GM23338 (cell line): ENCODE results near the gene CD59. TPM values are rescaled to one million over a fixed set of nuclear protein-coding genes. Genes with fewer than 3 reads are reported as not detected.

Source experiments
- ATAC-seq: fragments of 200-7000 bp; cut with Tn5 transposase; 3 replicates; pipeline ENCODE4 v1.9.1; 2020
- DNase-seq: peaks from one replicate; pipeline ENCODE4 v3.0.0-alpha.2; 2015; ENCODE audit warnings: low spot score
- H2AFZ ChIP-seq: fragments of 200-600 bp; sonication (generic); 2 replicates; pipeline ENCODE4 v1.8.0; 2016; ENCODE audit warnings: antibody characterized with exemption, mild to moderate bottlenecking, moderate library complexity
- H3F3A ChIP-seq: fragments of 200-600 bp; sonication (generic); replicated peaks from 2 replicates; pipeline ENCODE4 v1.8.0; 2017; ENCODE audit warnings: antibody characterized with exemption, mixed run types, low read depth
- H3K27ac ChIP-seq: fragments of 200-600 bp; sonication (generic); 2 replicates; pipeline ENCODE4 v1.6.1; 2016; ENCODE audit warnings: low read depth
- H3K27me3 ChIP-seq: fragments of 200-600 bp; sonication (generic); 2 replicates; pipeline ENCODE4 v1.8.0; 2016; ENCODE audit warnings: mild to moderate bottlenecking, mixed run types, moderate library complexity; ENCODE audit not compliant: insufficient read depth
- H3K36me3 ChIP-seq: fragments of 200-600 bp; sonication (generic); 2 replicates; pipeline ENCODE4 v1.8.0; 2016; ENCODE audit warnings: mild to moderate bottlenecking; ENCODE audit not compliant: insufficient read depth
- H3K4me1 ChIP-seq: fragments of 200-600 bp; sonication (generic); 2 replicates; pipeline ENCODE4 v1.8.0; 2016; ENCODE audit warnings: mild to moderate bottlenecking, moderate library complexity; ENCODE audit not compliant: insufficient read depth
- H3K4me2 ChIP-seq: fragments of 200-600 bp; sonication (generic); 2 replicates; pipeline ENCODE4 v1.7.1; 2017; ENCODE audit warnings: mixed run types
- H3K4me3 ChIP-seq: fragments of 200-600 bp; sonication (generic); 2 replicates; pipeline ENCODE4 v1.6.1; 2016; ENCODE audit warnings: mixed run types
- H3K79me2 ChIP-seq: fragments of 200-600 bp; sonication (generic); replicated peaks from 2 replicates; pipeline ENCODE4 v1.8.0; 2017; ENCODE audit warnings: mild to moderate bottlenecking; ENCODE audit not compliant: insufficient read depth
- H3K9me2 ChIP-seq: fragments of 200-600 bp; sonication (generic); 2 replicates; pipeline ENCODE4 v1.8.0; 2017; ENCODE audit not compliant: insufficient read depth
- H4K20me1 ChIP-seq: fragments of 200-600 bp; sonication (generic); replicated peaks from 2 replicates; pipeline ENCODE4 v1.8.0; 2017; ENCODE audit warnings: mild to moderate bottlenecking; ENCODE audit not compliant: insufficient read depth
- H3K27ac Mint-ChIP-seq: 2 replicates; pipeline ENCODE4 v1.8.0; 2020; ENCODE audit warnings: inconsistent platforms, mild to moderate bottlenecking, moderate library complexity, mixed read lengths
- H3K27me3 Mint-ChIP-seq: 3 replicates; pipeline ENCODE4 v1.8.0; 2022; ENCODE audit warnings: low read depth, mild to moderate bottlenecking, moderate library complexity, mixed read lengths, inconsistent platforms; ENCODE audit not compliant: insufficient read depth, poor library complexity
- H3K36me3 Mint-ChIP-seq: 3 replicates; pipeline ENCODE4 v1.8.0; 2021; ENCODE audit warnings: low read depth, mild to moderate bottlenecking, inconsistent platforms, moderate library complexity, mixed read lengths
- H3K4me1 Mint-ChIP-seq: 3 replicates; pipeline ENCODE4 v1.8.0; 2020; ENCODE audit warnings: mild to moderate bottlenecking, inconsistent platforms, mixed read lengths
- H3K4me3 Mint-ChIP-seq: 3 replicates; pipeline ENCODE4 v1.8.0; 2021; ENCODE audit warnings: moderate library complexity, mild to moderate bottlenecking, inconsistent platforms, mixed read lengths
- H3K9me3 Mint-ChIP-seq: 3 replicates; pipeline ENCODE4 v1.8.0; 2020; ENCODE audit warnings: moderate library complexity, mild to moderate bottlenecking, inconsistent platforms, mixed read lengths
- CREB1 ChIP-seq: fragments of 250-450 bp; sonication (Bioruptor Pico); IDR thresholded peaks from 2 replicates; pipeline ENCODE4 v1.5.0; 2020; ENCODE audit warnings: low read depth, mild to moderate bottlenecking, moderate library complexity
- JUNB ChIP-seq: IDR thresholded peaks from one replicate; pipeline ENCODE4 v1.6.1; 2016; ENCODE audit warnings: antibody characterized with exemption; ENCODE audit not compliant: unreplicated experiment
- NANOG ChIP-seq: IDR thresholded peaks from 2 replicates; pipeline ENCODE4 v1.6.1; 2016; ENCODE audit warnings: antibody characterized with exemption, borderline replicate concordance
- STAT1 ChIP-seq: IDR thresholded peaks from one replicate; pipeline ENCODE4 v1.6.1; 2016; ENCODE audit warnings: antibody characterized with exemption; ENCODE audit not compliant: unreplicated experiment
- ZNF114 ChIP-seq: fragments of 250-450 bp; sonication (Bioruptor Pico); IDR thresholded peaks from 2 replicates; pipeline ENCODE4 v1.5.0; 2020; ENCODE audit warnings: mild to moderate bottlenecking, moderate library complexity
- polyA plus RNA-seq: library from polyadenylated mRNA; unstranded; fragments of >200 nt; fragmentation: Nextera tagmentation; extraction: Ambion mirVana; gene quantifications from 2 replicates; pipeline ENCODE4 v1.2.1, GENCODE V29; 2016
- total RNA-seq: library from RNA; depleted of rRNA; stranded (reverse); fragments of >200 nt; shearing (Covaris generic); gene quantifications from 2 replicates; pipeline ENCODE4 v1.2.3, GENCODE V29; 2014
- TF ChIP-seq, protein P1 (sequence below): IDR thresholded peaks from 2 replicates; pipeline ENCODE4 v1.6.1; 2016; ENCODE audit warnings: antibody characterized with exemption
- TF ChIP-seq, protein P2 (sequence below), 2 experiments: fragments of 200-600 bp in 1 of 2; sonication (generic) in 1 of 2; conservative IDR thresholded peaks; 2 replicates each; pipeline versions ENCODE4 v1.5.1 to v1.6.1; 2016 to 2017; ENCODE audit warnings: antibody characterized with exemption in 2 of 2, low read depth in 2 of 2, mild to moderate bottlenecking in 2 of 2, moderate library complexity in 1 of 2
- TF ChIP-seq, protein P3 (sequence below): fragments of 250-450 bp; sonication (Bioruptor Pico); IDR thresholded peaks from 2 replicates; pipeline ENCODE4 v1.5.0; 2020; ENCODE audit warnings: mild to moderate bottlenecking, moderate library complexity

CD59 gene
- total and polyA plus RNA-seq, 2 experiments from 2014 or later = 41.5 to 86.6 TPM

DNA sequence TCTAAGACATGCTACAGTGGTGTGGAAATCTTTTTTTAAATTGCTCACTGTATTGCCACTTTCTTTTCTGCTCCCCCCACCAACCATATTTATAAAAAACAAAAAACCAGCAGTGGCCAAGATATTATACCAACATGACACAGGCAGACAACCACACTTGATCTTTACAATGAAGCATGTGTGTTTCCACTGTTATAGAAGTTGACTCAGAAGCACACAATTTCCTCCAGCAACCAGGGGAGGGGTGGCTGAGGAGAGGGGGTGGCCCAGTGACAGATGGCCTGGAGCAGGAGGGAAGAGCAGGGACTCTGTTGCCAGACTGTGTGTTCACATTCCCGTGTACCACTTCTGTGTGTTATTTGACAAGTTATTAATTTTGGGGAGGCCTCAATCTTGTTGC, 14.8 kb downstream of the CD59 start (continued):
- TF ChIP-seq, protein P1, sequence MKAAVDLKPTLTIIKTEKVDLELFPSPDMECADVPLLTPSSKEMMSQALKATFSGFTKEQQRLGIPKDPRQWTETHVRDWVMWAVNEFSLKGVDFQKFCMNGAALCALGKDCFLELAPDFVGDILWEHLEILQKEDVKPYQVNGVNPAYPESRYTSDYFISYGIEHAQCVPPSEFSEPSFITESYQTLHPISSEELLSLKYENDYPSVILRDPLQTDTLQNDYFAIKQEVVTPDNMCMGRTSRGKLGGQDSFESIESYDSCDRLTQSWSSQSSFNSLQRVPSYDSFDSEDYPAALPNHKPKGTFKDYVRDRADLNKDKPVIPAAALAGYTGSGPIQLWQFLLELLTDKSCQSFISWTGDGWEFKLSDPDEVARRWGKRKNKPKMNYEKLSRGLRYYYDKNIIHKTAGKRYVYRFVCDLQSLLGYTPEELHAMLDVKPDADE = no peak

DNA sequence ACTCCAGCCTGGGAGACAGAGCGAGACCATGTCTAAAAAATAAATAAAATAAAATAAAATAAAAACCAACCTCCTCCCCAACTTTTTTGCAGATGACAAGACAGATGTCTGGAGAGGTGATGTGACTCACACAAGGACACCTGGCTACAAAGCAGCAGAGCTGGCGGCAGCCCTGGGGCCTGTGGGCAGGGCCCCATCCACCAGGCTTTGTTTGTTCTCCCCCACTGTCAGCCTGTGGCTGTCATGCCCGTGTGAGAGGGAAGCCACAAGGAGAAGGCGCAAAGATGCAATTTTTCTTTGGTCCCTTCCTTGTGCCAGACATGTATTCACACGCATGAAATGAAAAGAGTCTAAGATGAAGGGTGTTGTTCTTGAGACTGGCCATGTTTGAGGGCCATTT, 16.6 kb downstream of the CD59 start:
- Histone ChIP-seq H3K4me1 (no peaks in the 10 kb centered on the region; the same call in 1 of the 2 replicates), H4K20me1 (peaks cover 4% of the 10 kb centered on the region; the same call in 1 of the 2 replicates), H3K4me3 (no peak overlapping the region), H3K27me3 (no peaks in the 10 kb centered on the region), H3K27ac (no peak overlapping the region), H3F3A (no peaks in the 10 kb centered on the region), H3K4me2 (no peak overlapping the region), H3K79me2 (peaks cover 18% of the 10 kb centered on the region), H2AFZ (no peak overlapping the region), H3K36me3 (peaks cover 5% of the 10 kb centered on the region; the same call in 1 of the 2 replicates), H3K9me2 (no peaks in the 10 kb centered on the region; the same call in 1 of the 2 replicates)
- peaks cover 13% of the 10 kb centered on the region; the same call in 2 of the 3 replicates for H3K4me1 Mint-ChIP-seq
- H3K27me3 Mint-ChIP-seq = peaks cover 6% of the 10 kb centered on the region
- TF ChIP-seq, protein P2, sequence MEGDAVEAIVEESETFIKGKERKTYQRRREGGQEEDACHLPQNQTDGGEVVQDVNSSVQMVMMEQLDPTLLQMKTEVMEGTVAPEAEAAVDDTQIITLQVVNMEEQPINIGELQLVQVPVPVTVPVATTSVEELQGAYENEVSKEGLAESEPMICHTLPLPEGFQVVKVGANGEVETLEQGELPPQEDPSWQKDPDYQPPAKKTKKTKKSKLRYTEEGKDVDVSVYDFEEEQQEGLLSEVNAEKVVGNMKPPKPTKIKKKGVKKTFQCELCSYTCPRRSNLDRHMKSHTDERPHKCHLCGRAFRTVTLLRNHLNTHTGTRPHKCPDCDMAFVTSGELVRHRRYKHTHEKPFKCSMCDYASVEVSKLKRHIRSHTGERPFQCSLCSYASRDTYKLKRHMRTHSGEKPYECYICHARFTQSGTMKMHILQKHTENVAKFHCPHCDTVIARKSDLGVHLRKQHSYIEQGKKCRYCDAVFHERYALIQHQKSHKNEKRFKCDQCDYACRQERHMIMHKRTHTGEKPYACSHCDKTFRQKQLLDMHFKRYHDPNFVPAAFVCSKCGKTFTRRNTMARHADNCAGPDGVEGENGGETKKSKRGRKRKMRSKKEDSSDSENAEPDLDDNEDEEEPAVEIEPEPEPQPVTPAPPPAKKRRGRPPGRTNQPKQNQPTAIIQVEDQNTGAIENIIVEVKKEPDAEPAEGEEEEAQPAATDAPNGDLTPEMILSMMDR (conservative IDR thresholded peaks at IDR 0.05; ENCODE audit: low read depth in 2 of 2) = no peak
- no peak for TF ChIP-seq STAT1
- no peak for TF ChIP-seq ZNF114 (CRISPR knock-in tag)
- TF ChIP-seq CREB1 (CRISPR knock-in tag) = no peak
- TF ChIP-seq NANOG = no peak
- TF ChIP-seq, protein P3, sequence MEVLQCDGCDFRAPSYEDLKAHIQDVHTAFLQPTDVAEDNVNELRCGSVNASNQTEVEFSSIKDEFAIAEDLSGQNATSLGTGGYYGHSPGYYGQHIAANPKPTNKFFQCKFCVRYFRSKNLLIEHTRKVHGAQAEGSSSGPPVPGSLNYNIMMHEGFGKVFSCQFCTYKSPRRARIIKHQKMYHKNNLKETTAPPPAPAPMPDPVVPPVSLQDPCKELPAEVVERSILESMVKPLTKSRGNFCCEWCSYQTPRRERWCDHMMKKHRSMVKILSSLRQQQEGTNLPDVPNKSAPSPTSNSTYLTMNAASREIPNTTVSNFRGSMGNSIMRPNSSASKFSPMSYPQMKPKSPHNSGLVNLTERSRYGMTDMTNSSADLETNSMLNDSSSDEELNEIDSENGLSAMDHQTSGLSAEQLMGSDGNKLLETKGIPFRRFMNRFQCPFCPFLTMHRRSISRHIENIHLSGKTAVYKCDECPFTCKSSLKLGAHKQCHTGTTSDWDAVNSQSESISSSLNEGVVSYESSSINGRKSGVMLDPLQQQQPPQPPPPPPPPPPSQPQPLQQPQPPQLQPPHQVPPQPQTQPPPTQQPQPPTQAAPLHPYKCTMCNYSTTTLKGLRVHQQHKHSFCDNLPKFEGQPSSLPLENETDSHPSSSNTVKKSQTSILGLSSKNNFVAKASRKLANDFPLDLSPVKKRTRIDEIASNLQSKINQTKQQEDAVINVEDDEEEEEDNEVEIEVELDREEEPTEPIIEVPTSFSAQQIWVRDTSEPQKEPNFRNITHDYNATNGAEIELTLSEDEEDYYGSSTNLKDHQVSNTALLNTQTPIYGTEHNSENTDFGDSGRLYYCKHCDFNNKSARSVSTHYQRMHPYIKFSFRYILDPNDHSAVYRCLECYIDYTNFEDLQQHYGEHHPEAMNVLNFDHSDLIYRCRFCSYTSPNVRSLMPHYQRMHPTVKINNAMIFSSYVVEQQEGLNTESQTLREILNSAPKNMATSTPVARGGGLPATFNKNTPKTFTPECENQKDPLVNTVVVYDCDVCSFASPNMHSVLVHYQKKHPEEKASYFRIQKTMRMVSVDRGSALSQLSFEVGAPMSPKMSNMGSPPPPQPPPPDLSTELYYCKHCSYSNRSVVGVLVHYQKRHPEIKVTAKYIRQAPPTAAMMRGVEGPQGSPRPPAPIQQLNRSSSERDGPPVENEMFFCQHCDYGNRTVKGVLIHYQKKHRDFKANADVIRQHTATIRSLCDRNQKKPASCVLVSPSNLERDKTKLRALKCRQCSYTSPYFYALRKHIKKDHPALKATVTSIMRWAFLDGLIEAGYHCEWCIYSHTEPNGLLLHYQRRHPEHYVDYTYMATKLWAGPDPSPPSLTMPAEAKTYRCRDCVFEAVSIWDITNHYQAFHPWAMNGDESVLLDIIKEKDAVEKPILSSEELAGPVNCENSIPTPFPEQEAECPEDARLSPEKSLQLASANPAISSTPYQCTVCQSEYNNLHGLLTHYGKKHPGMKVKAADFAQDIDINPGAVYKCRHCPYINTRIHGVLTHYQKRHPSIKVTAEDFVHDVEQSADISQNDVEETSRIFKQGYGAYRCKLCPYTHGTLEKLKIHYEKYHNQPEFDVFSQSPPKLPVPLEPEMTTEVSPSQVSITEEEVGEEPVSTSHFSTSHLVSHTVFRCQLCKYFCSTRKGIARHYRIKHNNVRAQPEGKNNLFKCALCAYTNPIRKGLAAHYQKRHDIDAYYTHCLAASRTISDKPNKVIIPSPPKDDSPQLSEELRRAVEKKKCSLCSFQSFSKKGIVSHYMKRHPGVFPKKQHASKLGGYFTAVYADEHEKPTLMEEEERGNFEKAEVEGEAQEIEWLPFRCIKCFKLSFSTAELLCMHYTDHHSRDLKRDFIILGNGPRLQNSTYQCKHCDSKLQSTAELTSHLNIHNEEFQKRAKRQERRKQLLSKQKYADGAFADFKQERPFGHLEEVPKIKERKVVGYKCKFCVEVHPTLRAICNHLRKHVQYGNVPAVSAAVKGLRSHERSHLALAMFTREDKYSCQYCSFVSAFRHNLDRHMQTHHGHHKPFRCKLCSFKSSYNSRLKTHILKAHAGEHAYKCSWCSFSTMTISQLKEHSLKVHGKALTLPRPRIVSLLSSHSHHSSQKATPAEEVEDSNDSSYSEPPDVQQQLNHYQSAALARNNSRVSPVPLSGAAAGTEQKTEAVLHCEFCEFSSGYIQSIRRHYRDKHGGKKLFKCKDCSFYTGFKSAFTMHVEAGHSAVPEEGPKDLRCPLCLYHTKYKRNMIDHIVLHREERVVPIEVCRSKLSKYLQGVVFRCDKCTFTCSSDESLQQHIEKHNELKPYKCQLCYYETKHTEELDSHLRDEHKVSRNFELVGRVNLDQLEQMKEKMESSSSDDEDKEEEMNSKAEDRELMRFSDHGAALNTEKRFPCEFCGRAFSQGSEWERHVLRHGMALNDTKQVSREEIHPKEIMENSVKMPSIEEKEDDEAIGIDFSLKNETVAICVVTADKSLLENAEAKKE (CRISPR knock-in tag) = no peak
- TF ChIP-seq JUNB = no peak
- H3K9me3 Mint-ChIP-seq = no peaks in the 10 kb centered on the region
- no peak for DNase-seq
- H3K27ac Mint-ChIP-seq = no peak overlapping the region
- H3K36me3 Mint-ChIP-seq = peaks cover 11% of the 10 kb centered on the region; the same call in 2 of the 3 replicates
- no peak for ATAC-seq
- H3K4me3 Mint-ChIP-seq = no peak overlapping the region
